ENCODE results near the gene CNOT10.
"Not testable (repeated sequence)": the region's sequence is repeated elsewhere in the genome, so short reads cannot be mapped to it uniquely, and the experiment has no call there.

GRCh38 chr3:32743470-32743869 is 58.5 kb downstream of the CNOT10 start:
- TF ChIP-seq CTCF, POLR2A, POLR2AphosphoS5, EP300 (IDR thresholded peaks at IDR 0.05): not testable (repeated sequence)
